Heart left ventricle (tissue), 13 donors: Measurements from ENCODE around the gene SFRP4.

Experiments used
- POLR2A ChIP-seq, 2 donors: fragments of 450-650 bp; IDR thresholded peaks; one replicate each; pipeline ENCODE4 v1.6.1; 2017; ENCODE audit warnings: antibody characterized with exemption in 2 of 2, mild to moderate bottlenecking in 2 of 2, moderate library complexity in 2 of 2
- TF ChIP-seq, protein P1 (sequence below), 12 donors: fragments of 200-600 bp; sonication (generic) in 4 of 12; IDR thresholded peaks; one replicate each; pipeline versions ENCODE4 v1.5.0 to v1.8.0; 2018 to 2022; ENCODE audit warnings: antibody characterized with exemption in 12 of 12, mild to moderate bottlenecking in 5 of 12
- donor health status: ischemic (EF 13 %, LVEDD 7.1; RV severe dilation, severe dysfunction).
- donor health status: DM: no; HTN: yes; CAD: no.
- donor health status: DM: no; HTN: no; CAD: no.
- donor health status: ischemic (EF 25% LVEDD 6.9; RV normal size, moderate dysfunction).
- donor health status: ischemic (EF 25% LVEDD 5.7; RV mildly dilated, moderate dysfunction).
- donor health status: ischemic (EF 35%, LVEDD 5.7; RV mildly dilated, moderate dysfunction).
- donor health status: nonischemic (EF 11% LVEDD 7.7; RV severe dilation, severe dysfunction).
- donor health status: DM: yes; HTN: yes; CAD: no.
- donor health status: PGD.
- donor health status: ischemic (EF 29% LVEDD 5.4; RV normal size, mild dysfunction).
- donor health status: nonischemic (EF 23%, LVEDD 6.1; RV moderate dilation, normal function).

- TF ChIP-seq POLR2A (IDR thresholded peaks at IDR 0.05), result no peak
- TF ChIP-seq, protein P1, sequence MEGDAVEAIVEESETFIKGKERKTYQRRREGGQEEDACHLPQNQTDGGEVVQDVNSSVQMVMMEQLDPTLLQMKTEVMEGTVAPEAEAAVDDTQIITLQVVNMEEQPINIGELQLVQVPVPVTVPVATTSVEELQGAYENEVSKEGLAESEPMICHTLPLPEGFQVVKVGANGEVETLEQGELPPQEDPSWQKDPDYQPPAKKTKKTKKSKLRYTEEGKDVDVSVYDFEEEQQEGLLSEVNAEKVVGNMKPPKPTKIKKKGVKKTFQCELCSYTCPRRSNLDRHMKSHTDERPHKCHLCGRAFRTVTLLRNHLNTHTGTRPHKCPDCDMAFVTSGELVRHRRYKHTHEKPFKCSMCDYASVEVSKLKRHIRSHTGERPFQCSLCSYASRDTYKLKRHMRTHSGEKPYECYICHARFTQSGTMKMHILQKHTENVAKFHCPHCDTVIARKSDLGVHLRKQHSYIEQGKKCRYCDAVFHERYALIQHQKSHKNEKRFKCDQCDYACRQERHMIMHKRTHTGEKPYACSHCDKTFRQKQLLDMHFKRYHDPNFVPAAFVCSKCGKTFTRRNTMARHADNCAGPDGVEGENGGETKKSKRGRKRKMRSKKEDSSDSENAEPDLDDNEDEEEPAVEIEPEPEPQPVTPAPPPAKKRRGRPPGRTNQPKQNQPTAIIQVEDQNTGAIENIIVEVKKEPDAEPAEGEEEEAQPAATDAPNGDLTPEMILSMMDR (IDR thresholded peaks at IDR 0.05), result no peak
Observed at GRCh38 chr7:37899712-37900247, 16.8 kb downstream of the SFRP4 start.
